Sigmoid colon (tissue), 7 donors: ENCODE results near the gene COMT. TPM values are rescaled to one million over a fixed set of nuclear protein-coding genes. Genes with fewer than 3 reads are reported as not detected.

ENCODE experiments used
- DNase-seq: peaks from one replicate; pipeline ENCODE4 v3.0.0-alpha.2; 2019
- H3K27ac ChIP-seq, 4 donors: fragments of 200-600 bp; sonication (generic); one replicate each; pipeline ENCODE4 v1.5.1; 2016 to 2019; ENCODE audit warnings: mild to moderate bottlenecking in 1 of 4
- H3K27me3 ChIP-seq, 3 donors: fragments of 200-600 bp; sonication (generic); one replicate each; pipeline ENCODE4 v1.5.1; 2019; ENCODE audit warnings: mild to moderate bottlenecking in 1 of 3
- H3K36me3 ChIP-seq, 4 donors: fragments of 200-600 bp; sonication (generic); one replicate each; pipeline ENCODE4 v1.5.1; 2016 to 2019
- H3K4me1 ChIP-seq, 4 donors: fragments of 200-600 bp; sonication (generic); one replicate each; pipeline ENCODE4 v1.5.1; 2017 to 2019
- H3K4me3 ChIP-seq, 4 donors: fragments of 200-600 bp; sonication (generic); one replicate each; pipeline ENCODE4 v1.5.1; 2017 to 2019; ENCODE audit warnings: mild to moderate bottlenecking in 2 of 4, moderate library complexity in 1 of 4
- H3K9me3 ChIP-seq, 4 donors: fragments of 200-600 bp in 3 of 4; sonication (generic) in 3 of 4; one replicate each; pipeline versions ENCODE4 v1.5.1 to v1.6.1; 2013 to 2019
- EP300 ChIP-seq, 4 donors: sonication (generic); formaldehyde crosslinking; IDR thresholded peaks; one replicate each; pipeline ENCODE4 v1.6.1; 2017; ENCODE audit warnings: antibody characterized with exemption in 4 of 4
- POLR2A ChIP-seq, 2 donors: fragments of 450-650 bp; IDR thresholded peaks; one replicate each; pipeline ENCODE4 v1.6.1; 2016; ENCODE audit warnings: antibody characterized with exemption in 2 of 2, mild to moderate bottlenecking in 2 of 2, moderate library complexity in 2 of 2
- POLR2AphosphoS5 ChIP-seq, 4 donors: sonication (generic); formaldehyde crosslinking; IDR thresholded peaks; one replicate each; pipeline ENCODE4 v1.6.1; 2017; ENCODE audit warnings: antibody characterized with exemption in 4 of 4
- WGBS, 2 donors: extraction: QIAGEN DNeasy Blood & Tissue Kit; methylation state at CpG; one replicate each; pipeline ENCODE4 v1.1.7; 2013; 5-methylcytosine and 5-hydroxymethylcytosine counted together
- intact Hi-C: fragments of 100-400 bp; cut with DNase I; formaldehyde crosslinking; loops from one replicate; pipeline ENCODE4 v1.15.1; 2023
- polyA plus RNA-seq, 3 donors: library from polyadenylated mRNA; stranded (reverse); fragments of 200-250 nt; gene quantifications; one replicate each; pipeline ENCODE4 v1.2.3, GENCODE V29; 2013
- total RNA-seq, 4 donors: library from RNA; depleted of rRNA; stranded (reverse); fragments of >200 nt; gene quantifications; one replicate each; pipeline ENCODE4 v1.1.0, GENCODE V29; 2016
- TF ChIP-seq, protein P1 (sequence below), 4 experiments: fragments of 450-650 bp in 3 of 4; fragments of 200-600 bp in 1 of 4; IDR thresholded peaks; one replicate each; pipeline ENCODE4 v1.5.1; 2016 to 2019; ENCODE audit warnings: antibody characterized with exemption in 4 of 4, mild to moderate bottlenecking in 3 of 4, moderate library complexity in 2 of 4
- donor health status: healthy with polysubstance abuse.
- donor health status: Bipolar disorder and iron deficiency.
- donor health status: healthy.

The COMT gene
- total and polyA plus RNA-seq, 7 donors: 62.5 to 162 (median 106) TPM

DNA sequence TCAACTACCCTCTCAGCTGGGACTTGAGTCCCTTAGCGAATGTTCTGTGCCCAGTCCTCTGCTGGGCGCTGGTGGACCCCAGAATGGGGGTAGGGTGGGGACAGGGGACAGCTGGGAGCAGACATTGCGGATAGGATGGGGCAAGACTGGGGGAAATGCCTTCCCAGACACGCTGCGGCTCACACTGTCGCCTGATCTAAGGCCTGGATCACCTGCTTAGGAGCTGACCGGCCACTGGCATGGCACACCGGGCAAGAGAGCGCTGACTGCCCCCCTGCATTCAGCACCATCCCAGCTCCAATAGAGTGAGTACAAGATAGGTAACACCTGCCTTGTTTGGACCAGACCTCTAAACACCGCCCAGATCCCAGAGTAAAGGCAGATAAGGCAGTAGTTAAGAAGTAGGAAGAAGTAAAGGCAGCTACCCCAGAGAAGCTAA, 73.6 kb downstream of the COMT start:
- Histone ChIP-seq H3K36me3 (no peaks in the 10 kb centered on the region), H3K27me3 (no peaks in the 10 kb centered on the region), H3K9me3 (no peaks in the 10 kb centered on the region), H3K27ac (no peak overlapping the region), H3K4me1 (peaks cover 0 to 31% (median 23%) of the 10 kb centered on the region in 4 donors), H3K4me3 (no peak overlapping the region)
- DNase-seq: no peak
- intact Hi-C loops: no loop called here
- WGBS, 2 donors: 83 to 95% methylated on average over 10 of the region's 10 CpGs
- TF ChIP-seq, protein P1, sequence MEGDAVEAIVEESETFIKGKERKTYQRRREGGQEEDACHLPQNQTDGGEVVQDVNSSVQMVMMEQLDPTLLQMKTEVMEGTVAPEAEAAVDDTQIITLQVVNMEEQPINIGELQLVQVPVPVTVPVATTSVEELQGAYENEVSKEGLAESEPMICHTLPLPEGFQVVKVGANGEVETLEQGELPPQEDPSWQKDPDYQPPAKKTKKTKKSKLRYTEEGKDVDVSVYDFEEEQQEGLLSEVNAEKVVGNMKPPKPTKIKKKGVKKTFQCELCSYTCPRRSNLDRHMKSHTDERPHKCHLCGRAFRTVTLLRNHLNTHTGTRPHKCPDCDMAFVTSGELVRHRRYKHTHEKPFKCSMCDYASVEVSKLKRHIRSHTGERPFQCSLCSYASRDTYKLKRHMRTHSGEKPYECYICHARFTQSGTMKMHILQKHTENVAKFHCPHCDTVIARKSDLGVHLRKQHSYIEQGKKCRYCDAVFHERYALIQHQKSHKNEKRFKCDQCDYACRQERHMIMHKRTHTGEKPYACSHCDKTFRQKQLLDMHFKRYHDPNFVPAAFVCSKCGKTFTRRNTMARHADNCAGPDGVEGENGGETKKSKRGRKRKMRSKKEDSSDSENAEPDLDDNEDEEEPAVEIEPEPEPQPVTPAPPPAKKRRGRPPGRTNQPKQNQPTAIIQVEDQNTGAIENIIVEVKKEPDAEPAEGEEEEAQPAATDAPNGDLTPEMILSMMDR (IDR thresholded peaks at IDR 0.05): no peak
- no peak for TF ChIP-seq EP300 (IDR thresholded peaks at IDR 0.05)
- no peak for TF ChIP-seq POLR2A (IDR thresholded peaks at IDR 0.05)
- TF ChIP-seq POLR2AphosphoS5 (IDR thresholded peaks at IDR 0.05): no peak

DNA sequence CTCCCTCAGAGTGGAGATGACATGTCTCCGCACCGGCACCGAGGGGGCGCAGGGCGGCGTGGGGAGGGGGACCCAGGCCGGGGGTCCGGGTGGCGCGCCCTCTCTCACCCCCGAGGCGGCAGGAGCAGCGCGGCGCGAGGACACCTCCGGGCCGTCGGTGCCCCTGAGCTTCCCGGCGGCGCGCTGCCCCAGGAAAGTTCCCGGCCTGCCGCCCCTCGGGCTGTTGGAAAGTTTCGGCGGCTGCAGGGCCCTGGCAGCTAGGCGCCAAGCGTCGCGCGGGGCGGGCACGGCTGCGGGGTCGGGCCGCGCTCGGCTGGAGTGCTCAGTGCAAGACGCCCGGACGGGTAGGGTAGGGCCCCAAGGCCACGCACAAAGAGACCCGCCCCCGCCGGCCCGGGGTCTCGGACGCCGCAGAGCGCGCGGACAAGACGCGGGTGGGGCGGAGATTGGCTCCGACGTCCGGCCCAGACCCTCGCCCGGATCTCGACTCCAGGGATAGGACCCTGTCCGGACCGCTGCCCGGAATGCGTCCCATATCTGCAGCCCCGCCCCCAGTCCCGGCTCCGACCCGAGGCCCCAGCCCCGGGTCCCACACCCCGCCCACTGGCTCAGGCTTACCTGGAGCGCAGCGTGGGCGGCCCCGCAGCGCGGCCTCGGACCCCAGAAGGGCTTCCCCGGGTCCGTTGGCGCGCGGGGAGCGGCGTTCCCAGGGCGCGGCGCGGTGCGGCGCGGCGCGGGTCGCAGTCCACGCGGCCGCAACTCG, 74.6 kb downstream of the COMT start:
- H3K4me1 ChIP-seq: peaks cover 0 to 35% (median 27%) of the 10 kb centered on the region in 4 donors
- DNase-seq: peak; percentile 72
- H3K27me3 ChIP-seq: no peaks in the 10 kb centered on the region
- peak overlapping the region in 3 of 4 donors; percentile 26 to 63 (median 35) for H3K27ac ChIP-seq
- TF ChIP-seq POLR2A (IDR thresholded peaks at IDR 0.05) (no peak), EP300 (IDR thresholded peaks at IDR 0.05) (no peak), POLR2AphosphoS5 (IDR thresholded peaks at IDR 0.05) (no peak)
- TF ChIP-seq, protein P1 (IDR thresholded peaks at IDR 0.05): no peak
- peak overlapping the region; percentile 60 to 71 (median 66) for H3K4me3 ChIP-seq
- 1 to 2% methylated on average over 101 of the region's 101 CpGs for WGBS, 2 donors
- H3K36me3 ChIP-seq: no peaks in the 10 kb centered on the region
- intact Hi-C loops: no loop called here
- H3K9me3 ChIP-seq: no peaks in the 10 kb centered on the region

DNA sequence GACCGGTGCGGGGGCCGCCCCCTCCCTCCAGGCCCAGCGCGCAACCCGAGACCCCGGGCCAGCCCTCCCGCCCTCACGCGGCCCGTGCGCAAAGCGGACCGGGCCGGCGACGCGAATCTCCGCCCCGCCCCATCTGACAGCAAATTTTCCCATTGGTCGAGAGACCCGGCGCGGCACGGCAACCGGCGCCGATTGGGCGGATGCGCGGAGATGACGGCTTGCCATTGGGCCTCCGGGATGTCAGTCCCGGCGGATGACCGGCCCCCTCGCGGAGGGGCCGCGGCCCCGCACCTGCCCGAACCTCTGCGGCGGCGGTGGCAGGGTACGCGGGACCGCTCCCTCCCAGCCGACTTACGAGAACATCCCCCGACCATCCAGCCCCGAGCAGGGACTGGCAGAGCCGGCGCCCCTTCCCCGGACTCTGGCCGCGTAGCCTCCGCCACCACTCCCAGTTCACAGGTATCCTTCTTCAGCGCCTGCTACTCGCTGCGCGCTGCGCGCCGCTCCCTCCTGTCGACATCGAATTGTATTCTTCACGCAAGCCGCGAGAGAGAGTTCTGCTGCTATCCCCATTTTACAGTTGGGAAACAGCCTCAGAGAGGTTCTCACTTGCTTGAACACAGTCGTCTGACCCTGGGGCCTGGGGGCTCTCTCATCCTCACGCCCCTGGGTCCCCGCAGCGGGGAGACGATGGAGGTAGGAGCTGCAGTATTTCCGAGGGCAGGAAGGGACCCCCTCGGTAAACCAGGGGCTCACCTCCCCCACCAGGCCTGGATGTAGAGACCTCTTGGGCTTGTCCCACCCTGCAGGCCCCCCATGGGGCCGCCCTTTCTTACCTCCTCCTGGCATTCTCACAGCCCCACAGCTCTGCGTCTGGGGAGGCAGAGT, 75.4 kb downstream of the COMT start, which contains the start of gene ARVCF:
TSS of gene ARVCF (minus strand) at position 90 of the 888 bp plus-strand sequence. CDS start 26,029 bp downstream, outside the sequence.
- Histone ChIP-seq H3K27ac (peak within 1 kb of the TSS in 3 of 4 donors; percentile 26 to 63 (median 35)), H3K9me3 (no peaks in the 10 kb centered on the region), H3K36me3 (no peaks in the 10 kb centered on the region), H3K4me1 (peaks cover 0 to 42% (median 34%) of the 10 kb centered on the region in 4 donors), H3K4me3 (peak within 1 kb of the TSS; percentile 60 to 71 (median 66)), H3K27me3 (no peaks in the 10 kb centered on the region)
- TF ChIP-seq POLR2A (IDR thresholded peaks at IDR 0.05) (no peak), EP300 (IDR thresholded peaks at IDR 0.05) (no peak), POLR2AphosphoS5 (IDR thresholded peaks at IDR 0.05) (peak in 2 of 4 donors; percentile 30 to 39)
- TF ChIP-seq, protein P1 (IDR thresholded peaks at IDR 0.05): peak in 2 of 4 experiments; percentile 16 to 34
- intact Hi-C loops: no loop called here
- DNase-seq: peak; percentile 96
- 2% methylated on average over 79 of the region's 79 CpGs for WGBS, 2 donors

DNA sequence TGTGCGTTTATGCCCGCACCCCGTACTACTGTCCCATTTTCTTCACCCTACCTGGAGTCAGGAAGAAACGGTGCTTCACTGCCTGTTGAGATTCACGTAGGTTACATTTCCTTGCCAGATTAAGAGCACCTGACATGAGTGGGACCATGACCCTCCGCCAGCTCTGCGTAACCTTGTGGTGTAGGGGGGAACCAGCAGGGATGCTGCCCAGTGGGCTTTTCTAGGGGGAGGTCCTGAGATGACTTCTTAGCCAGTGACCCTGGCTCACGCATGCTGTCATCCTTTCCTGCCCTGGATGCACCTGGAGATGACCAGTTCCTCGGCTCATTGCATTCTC, 76.0 kb downstream of the COMT start:
- Histone ChIP-seq H3K4me3 (no peak overlapping the region), H3K27ac (no peak overlapping the region), H3K27me3 (no peaks in the 10 kb centered on the region), H3K36me3 (no peaks in the 10 kb centered on the region), H3K4me1 (peaks cover 0 to 48% (median 40%) of the 10 kb centered on the region in 4 donors), H3K9me3 (no peaks in the 10 kb centered on the region)
- no peak for DNase-seq
- 49 to 61% methylated on average over 9 of the region's 9 CpGs for WGBS, 2 donors
- intact Hi-C loops: no loop called here
- no peak for TF ChIP-seq POLR2A (IDR thresholded peaks at IDR 0.05)
- TF ChIP-seq EP300 (IDR thresholded peaks at IDR 0.05): no peak
- TF ChIP-seq, protein P1 (IDR thresholded peaks at IDR 0.05): no peak
- TF ChIP-seq POLR2AphosphoS5 (IDR thresholded peaks at IDR 0.05): no peak
